ENCODE measurements around the gene CNTN5.

CNTN5 gene

DNA sequence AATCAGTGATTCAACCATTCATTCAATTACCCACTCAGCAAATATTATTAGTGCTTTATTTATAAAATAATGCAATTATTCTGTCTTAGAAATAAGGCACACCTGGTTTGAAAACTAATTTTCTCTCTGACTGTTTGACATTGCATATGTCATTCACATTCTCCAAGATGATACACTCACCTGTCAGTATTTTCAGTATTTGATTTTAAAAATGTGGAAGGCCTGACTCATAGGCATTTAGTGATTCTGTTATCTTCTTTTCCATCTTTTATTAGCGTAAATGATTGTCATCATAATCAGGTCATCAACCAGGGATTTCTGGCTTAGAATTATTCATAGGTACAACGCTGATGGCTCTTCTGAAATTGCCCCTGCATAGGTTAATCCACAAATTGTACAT is 480.9 kb downstream of the CNTN5 start:
- no peak for DNase-seq (ENCODE audit: extremely low read depth in 1 of 2, low read depth in 1 of 2)

GRCh38 chr11:99505316-99505715 is 484.6 kb downstream of the CNTN5 start:
- DNase-seq (ENCODE audit: extremely low read depth in 1 of 2, low read depth in 1 of 2), result no peak

GRCh38 chr11:99505831-99506230 is 485.1 kb downstream of the CNTN5 start:
- no peak for DNase-seq (ENCODE audit: extremely low read depth in 1 of 2, low read depth in 1 of 2)

DNA sequence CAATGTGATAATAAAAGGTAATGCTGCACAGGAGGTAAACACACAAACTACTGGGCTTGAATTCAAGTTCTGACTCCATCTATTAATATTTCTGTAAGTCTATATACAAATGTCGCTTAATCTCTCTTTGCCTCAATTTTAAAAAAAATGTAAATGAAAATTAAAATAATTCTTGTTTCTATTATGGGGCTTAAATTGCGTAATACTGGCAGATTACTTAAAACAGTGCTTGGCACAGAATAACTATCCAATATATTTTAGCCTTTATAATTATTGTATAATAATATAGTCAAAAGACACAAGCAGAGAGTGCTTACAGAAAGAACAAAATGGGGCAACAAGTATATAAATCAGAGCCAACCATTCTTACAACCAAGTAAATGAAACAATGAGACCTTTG is 489.1 kb downstream of the CNTN5 start:
- DNase-seq (ENCODE audit: extremely low read depth in 1 of 2, low read depth in 1 of 2), result no peak

- no peak for DNase-seq (ENCODE audit: extremely low read depth in 1 of 2, low read depth in 1 of 2)
These were observed 492.6 kb downstream of the CNTN5 start for GRCh38 chr11:99513368-99513767.

GRCh38 chr11:99519095-99519494 is 498.3 kb downstream of the CNTN5 start:
- DNase-seq (ENCODE audit: extremely low read depth in 1 of 2, low read depth in 1 of 2), result no peak

DNA sequence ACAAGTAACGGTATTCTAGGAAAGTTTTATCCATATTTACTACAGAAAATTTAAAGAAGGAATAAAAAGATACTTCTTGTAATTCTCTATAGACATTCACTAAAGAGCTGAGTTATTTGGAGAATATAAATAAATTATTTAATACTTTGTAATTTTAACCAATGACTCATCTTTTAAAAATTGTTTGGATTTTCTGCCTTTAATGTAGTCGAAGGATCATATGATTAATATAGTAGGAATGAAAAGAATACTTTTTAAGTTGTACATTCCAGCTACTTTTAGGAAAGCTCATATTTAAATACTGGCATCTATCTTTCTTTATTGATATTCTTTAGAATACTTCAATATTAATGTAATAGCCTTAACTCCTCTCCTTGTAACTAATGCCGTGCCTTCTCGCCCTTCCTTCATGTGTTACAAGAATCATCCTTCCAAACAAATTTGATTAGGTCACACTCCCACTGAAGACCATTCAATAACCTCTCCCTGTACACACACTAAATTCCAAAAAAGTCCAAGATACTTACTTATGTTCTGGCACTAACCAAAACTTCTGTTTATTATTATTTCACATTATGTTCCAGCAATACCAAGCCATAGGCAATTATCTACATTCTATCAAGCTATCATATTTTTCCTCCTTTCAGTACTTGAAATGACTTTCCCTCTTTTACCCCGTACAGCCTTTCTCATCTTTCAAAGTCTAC is 501.9 kb downstream of the CNTN5 start:
- DNase-seq (ENCODE audit: extremely low read depth in 1 of 2, low read depth in 1 of 2), result no peak

GRCh38 chr11:99531468-99531867 is 510.7 kb downstream of the CNTN5 start:
- no peak for DNase-seq (ENCODE audit: extremely low read depth in 1 of 2, low read depth in 1 of 2)

DNA sequence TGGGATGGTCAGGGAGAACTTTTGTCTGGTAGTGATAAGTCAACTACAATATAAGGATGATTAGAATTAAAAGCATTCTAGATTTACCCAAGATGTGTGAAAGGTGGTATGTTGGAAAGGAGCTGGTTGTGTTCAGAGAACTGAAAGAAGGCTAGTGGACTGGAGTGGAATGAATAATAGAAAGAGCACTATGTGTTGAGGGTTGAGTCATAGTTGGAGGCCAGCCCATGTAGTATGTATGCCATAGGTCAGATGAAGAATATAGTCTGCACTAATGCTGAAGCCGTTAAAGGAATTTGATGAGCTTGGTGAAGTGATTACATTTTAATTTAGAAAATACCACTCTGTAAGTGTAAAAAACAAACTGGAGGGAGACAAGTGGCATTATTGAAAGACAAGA is 514.1 kb downstream of the CNTN5 start:
- no peak for DNase-seq (ENCODE audit: extremely low read depth in 1 of 2, low read depth in 1 of 2)

DNA sequence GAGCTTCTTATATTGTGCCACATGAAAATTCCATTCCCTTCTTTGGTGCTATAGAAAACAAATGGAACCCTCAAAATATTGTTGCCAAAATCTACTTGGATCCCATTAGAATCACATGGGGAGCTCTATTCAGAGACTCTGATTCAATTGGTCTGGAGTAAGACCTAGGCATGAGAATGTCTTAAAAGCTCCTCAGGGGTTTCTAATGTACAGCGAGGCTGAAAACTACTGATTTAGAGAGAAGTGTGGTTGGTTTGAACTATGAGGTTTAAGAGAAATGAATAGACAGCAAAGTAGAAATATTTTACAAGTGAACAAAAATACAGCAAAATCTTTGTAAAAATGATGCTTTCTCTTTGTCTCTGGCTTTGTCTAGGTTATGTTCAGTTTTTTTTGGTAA is 514.7 kb downstream of the CNTN5 start:
- no peak for DNase-seq (ENCODE audit: extremely low read depth in 1 of 2, low read depth in 1 of 2)

GRCh38 chr11:99535819-99536218 is 515.1 kb downstream of the CNTN5 start:
- DNase-seq (ENCODE audit: extremely low read depth in 1 of 2, low read depth in 1 of 2), result no peak

DNA sequence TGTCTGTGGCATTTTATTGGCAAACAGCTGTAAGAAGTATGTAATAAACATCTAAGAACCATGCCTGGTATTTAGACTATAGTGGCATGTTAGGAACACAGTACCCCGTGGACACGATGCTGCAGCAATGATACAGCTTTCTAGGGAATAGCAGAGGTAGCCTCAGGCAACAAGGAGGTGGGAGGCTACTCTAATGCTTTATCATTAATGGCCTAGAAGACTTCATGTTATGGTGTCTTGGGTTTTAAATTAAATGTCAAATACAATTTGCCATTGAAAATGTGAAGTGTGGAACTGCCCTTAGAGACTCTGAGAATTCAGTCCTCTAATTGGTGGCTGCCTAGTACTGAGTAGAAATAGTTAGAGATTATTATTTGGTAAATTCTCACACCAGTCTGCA is 516.9 kb downstream of the CNTN5 start:
- DNase-seq (ENCODE audit: extremely low read depth in 1 of 2, low read depth in 1 of 2), result no peak

DNA sequence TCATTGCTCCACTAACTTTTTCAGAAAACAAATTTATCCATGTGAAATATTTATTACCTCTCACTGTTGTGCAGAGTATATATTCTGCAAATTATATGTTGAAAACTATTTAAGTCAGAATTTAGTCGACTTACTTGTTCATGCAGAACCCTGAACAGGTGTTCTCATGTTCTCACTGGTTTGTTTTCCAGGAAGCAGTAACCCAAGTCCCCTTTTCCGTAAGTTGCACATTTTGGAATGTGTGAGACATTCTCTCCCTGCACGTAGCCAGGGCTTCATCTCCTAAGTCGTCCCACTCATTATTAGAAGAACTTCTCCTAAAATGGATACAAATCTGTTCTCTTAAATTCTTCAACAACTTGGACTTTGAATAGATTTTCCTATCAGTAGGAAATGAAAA is 524.9 kb downstream of the CNTN5 start:
- no peak for DNase-seq (ENCODE audit: extremely low read depth in 1 of 2, low read depth in 1 of 2)

DNA sequence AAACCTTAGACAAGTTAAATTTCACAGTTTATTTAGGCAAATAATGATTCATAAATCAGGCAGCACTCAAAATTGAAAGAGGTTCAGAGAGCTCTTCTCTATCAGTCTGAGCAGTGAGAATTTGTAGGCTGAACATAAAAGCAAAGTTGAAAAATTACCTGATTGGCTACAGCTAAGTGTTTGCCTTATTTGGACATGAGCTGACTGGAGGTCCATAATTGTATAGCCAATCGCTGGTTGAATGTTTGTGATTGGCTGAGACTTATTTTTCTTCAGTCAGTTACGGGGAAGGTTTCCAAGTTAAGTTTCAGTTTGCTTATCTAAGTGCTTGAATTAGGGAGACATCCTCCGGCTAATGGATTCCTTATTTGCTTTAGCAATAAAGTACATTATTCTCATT is 527.5 kb downstream of the CNTN5 start:
- no peak for DNase-seq (ENCODE audit: extremely low read depth in 1 of 2, low read depth in 1 of 2)

GRCh38 chr11:99554232-99554903 is 533.6 kb downstream of the CNTN5 start:
- no peak for DNase-seq (ENCODE audit: extremely low read depth in 1 of 2, low read depth in 1 of 2)

GRCh38 chr11:99555486-99555885 is 534.7 kb downstream of the CNTN5 start:
- DNase-seq (ENCODE audit: extremely low read depth in 1 of 2, low read depth in 1 of 2), result no peak

GRCh38 chr11:99565333-99565732 is 544.6 kb downstream of the CNTN5 start:
- DNase-seq (ENCODE audit: extremely low read depth in 1 of 2, low read depth in 1 of 2), result no peak

DNA sequence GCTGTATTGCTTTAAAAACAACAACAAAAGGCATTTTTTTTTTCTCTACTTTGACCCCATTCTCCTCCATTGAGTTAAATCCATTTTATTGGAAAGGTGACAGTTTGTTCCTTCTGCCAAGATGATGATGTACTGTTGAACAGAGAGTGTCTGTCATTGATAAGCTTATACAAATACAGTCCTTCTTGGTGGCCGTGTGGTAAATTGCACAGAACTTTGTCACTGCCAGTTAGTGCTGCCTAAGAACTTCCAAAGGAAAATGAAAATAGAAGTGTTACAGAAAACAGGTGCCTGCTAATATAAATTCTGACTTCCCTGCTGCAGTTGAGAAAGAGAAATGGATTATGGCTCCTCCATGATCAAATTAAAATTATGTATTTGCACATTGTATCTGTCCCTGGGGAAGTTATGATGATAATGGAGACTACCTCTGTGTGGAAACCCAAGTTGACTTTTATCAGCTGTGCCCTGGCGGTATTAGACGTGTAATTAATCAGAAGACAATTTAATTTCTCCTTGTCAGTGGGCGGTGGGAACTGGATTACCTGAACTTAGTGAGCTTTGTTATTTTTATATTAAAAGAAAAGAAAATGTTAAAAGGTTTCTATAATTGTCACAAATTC is 546.7 kb downstream of the CNTN5 start:
- no peak for DNase-seq (ENCODE audit: extremely low read depth in 1 of 2, low read depth in 1 of 2)

- DNase-seq (ENCODE audit: extremely low read depth in 1 of 2, low read depth in 1 of 2), result no peak
These were observed 548.1 kb downstream of the CNTN5 start for GRCh38 chr11:99568808-99569207.

DNA sequence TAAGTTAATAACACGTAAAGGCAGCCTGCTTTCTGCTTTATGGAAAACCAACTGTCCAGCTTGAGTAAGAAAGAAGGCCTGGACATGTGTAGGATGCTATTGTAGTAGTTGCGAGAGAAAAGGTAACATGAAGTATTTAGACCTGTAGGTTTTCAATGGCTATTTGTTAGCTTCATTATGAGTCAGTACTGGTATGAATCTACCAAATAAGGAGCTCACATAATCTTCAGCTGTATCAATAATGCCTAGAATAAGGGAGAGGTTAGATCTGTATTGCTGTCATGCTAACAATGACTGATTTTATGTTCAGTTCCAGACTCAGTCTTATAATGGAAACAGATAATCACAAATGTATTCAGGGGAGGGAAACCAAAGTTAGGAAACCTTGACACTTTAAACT is 550.3 kb downstream of the CNTN5 start:
- no peak for DNase-seq (ENCODE audit: extremely low read depth in 1 of 2, low read depth in 1 of 2)

DNA sequence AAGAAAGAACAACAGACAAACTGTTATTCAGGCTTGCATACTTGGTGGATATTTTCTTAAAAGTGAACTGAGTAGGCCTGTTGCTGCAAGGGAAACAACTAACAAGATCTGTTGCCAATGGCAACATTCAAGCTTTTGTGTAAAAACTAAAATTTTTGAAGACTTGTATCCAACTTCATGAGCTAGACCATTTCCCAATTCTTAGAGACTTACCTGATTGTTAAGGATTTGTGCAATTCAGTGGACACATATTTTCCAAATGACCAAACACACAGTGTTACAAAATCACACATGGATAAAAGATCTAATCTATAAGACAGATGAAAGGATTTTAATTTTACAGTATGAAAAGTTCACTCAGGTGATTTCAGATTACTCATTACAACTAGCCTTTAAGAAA is 564.1 kb downstream of the CNTN5 start:
- no peak for DNase-seq (ENCODE audit: extremely low read depth in 1 of 2, low read depth in 1 of 2)

GRCh38 chr11:99585606-99586005 is 564.9 kb downstream of the CNTN5 start:
- DNase-seq (ENCODE audit: extremely low read depth in 1 of 2, low read depth in 1 of 2), result no peak

Measured in stimulated activated CD8-positive, alpha-beta memory T cell treated with anti-CD3 and anti-CD28 coated beads, Interleukin-7, amount 100 ng/mL, for 48 hours (primary cell).